Measurements from ENCODE around the gene MND1.
"Not testable (repeated sequence)": the region's sequence is repeated elsewhere in the genome, so short reads cannot be mapped to it uniquely, and the experiment has no call there.

MND1 gene

DNA sequence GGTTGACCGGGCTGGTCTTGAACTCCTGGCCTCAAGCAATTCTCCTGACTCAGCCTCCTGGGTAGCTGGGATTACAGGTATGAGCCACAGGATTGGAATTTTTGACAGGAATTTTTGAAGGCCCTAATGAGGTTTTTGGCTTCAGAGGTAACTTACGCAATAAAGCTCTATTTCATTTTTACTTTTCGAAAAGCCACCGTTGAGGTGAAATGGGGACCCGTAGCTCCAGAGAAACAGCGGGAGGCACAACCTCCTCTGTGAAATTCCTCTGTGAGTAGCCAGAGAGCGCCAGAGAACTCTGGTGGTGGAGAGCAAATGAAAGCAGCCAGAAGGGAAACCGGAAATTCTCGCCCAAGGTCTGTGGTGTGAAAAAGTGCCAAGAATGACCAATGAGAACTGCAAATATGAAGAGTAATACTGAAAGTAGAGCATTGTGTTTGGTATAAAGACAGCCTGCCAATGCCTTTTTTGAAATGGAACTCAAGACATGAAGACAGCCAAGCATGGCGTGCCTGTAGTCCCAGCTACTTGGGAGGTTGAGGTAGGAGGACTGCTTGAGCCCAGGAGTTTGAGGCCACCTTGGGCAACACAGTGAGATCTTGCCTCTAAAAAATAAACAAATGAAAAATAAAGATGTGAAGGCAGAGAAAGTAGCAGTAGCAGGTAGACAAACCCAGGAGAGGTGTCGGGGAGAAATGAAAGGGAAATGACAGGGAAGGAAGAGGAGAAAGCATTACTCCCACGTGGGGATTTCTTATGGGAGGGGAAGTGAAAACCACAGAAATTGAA, 88.7 kb downstream of the MND1 start:
- peak; percentile 100 for FAIRE-seq

DNA sequence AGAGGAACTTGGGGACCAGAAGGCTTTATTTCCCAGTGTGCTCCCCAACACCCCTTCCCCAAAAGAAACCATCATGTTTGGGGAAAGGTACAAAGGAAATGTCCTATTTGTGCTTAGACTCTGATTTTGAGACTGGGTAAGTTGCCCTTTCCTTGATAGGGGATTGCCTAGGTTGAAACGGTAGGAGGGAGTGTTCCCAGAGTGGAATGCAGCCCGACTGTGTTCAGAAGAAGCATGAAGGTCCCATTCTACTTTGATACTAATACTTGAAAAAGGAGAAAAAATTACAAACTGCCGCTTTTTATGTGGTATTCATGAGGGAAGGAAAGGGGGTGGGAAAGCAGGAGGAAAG, 89.2 kb downstream of the MND1 start:
- DNase-seq (ENCODE audit: insufficient read length, low spot score) (no peak), FAIRE-seq (no peak)

More for the DNA sequence above, 88.7 kb downstream of the MND1 start:
- DNase-seq (ENCODE audit: insufficient read length, low spot score): peak; percentile 67

DNA sequence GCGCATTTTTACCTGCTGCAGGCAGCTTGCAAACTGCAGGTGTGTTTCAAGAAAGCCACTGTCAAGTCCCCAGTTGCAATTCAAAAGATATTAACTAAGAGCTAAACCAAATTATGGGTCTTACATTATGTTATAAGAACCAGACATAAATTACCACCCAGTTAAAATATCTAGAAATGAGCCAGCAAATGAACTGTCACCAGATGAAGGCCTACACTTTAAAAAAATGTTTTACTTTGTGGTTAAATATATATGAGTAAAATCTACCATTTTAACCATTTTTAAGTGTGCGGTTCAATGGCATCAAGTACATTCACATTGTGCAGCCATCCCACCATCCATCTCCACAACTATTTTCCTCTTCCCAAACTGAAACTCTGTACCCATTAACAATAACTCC, 89.7 kb downstream of the MND1 start:
- no peak for FAIRE-seq

GRCh38 chr4:153438916-153439756, 94.6 kb downstream of the MND1 start:
- FAIRE-seq: peak; percentile 89

More for the DNA sequence above, 89.7 kb downstream of the MND1 start:
- no peak for DNase-seq (ENCODE audit: insufficient read length, low spot score)

GRCh38 chr4:153439831-153440230, 95.3 kb downstream of the MND1 start:
- FAIRE-seq: peak; percentile 77

More at GRCh38 chr4:153438916-153439756, 94.6 kb downstream of the MND1 start:
- DNase-seq (ENCODE audit: insufficient read length, low spot score): peak; percentile 29

DNA sequence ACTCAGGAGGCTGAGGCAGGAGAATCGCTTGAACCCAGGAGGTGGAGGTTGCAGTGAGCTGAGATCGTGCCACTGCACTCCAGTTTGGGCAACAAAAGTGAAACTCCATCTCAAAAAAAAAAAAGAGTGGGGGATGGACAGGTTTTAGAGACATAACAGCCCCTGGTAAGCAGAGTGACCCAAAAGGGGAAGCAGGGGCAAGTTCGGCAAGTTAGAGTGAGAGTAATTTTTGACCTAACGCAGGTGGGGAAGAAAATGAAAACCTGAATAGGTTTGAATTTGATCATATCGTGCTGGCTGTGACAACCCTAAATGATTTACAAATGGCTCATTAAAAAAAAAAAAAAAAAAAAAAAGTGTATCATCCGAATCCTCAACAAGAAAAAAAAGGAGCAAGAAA, 96.0 kb downstream of the MND1 start:
- DNase-seq (ENCODE audit: insufficient read length, low spot score) (no peak), FAIRE-seq (no peak)

More at GRCh38 chr4:153439831-153440230, 95.3 kb downstream of the MND1 start:
- no peak for DNase-seq (ENCODE audit: insufficient read length, low spot score)

- DNase-seq (ENCODE audit: insufficient read length, low spot score): no peak
- no peak for FAIRE-seq
These were observed 102.9 kb downstream of the MND1 start for GRCh38 chr4:153447175-153447905.

GRCh38 chr4:153448003-153448731, 103.7 kb downstream of the MND1 start:
- FAIRE-seq: no peak

DNA sequence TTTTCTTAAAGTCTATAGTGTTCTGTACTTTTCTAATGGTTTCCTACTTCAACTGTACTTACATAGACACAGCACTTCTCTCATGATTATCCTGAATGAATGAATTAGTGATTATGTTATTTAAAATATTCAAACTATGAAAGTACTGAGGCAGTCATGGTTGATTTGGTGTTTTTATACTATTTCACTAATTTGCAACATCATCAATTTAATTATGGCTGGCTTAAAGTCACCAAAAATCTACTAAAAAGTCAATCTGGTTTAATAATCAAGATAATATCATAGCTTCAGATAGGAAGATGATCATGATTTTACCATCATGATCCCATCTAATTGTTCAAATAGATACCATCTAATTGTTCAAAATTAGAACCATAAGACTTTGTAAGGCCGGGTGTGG, 104.8 kb downstream of the MND1 start:
- FAIRE-seq (no peak), DNase-seq (ENCODE audit: insufficient read length, low spot score) (no peak)

More at GRCh38 chr4:153448003-153448731, 103.7 kb downstream of the MND1 start:
- DNase-seq (ENCODE audit: insufficient read length, low spot score): no peak

DNA sequence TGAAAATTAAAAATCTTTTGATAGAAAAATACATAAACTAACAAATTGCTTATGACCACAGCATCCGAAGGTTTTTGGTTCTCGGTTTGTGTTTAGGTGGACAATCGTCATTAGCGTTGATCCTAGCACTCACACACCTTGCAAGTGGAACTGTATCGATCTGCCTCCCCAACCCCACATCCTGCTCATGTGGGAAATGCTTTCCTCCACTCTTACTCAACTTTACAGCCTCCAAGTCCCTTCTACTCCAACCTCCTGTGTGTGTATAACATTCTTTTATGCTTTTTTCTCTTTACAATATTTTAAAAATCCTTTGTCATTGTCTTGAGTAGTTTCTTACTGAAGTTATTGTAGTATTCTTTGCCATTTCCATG, 106.0 kb downstream of the MND1 start:
- no peak for DNase-seq (ENCODE audit: insufficient read length, low spot score)
- FAIRE-seq: peak; percentile 21

DNA sequence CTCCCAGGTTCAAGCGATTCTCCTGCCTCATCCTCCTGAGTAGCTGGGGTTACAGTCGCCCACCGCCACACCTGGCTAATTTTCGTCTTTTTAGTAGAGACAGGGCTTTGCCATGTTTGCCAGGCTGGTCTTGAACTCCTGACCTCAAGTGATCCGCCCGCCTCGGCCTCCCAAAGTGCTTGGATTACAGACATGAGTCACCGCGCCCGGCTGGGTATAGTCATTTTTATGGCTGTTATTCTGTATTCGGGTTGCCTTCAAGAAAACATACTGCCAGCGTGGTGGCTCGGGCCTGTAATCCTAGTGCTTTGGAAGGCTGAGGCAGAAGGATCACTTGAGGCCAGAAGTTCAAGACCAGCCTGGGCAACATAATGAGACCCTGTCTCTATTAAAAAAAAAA, 106.7 kb downstream of the MND1 start:
- DNase-seq (ENCODE audit: insufficient read length, low spot score); FAIRE-seq: not testable (repeated sequence)

DNA sequence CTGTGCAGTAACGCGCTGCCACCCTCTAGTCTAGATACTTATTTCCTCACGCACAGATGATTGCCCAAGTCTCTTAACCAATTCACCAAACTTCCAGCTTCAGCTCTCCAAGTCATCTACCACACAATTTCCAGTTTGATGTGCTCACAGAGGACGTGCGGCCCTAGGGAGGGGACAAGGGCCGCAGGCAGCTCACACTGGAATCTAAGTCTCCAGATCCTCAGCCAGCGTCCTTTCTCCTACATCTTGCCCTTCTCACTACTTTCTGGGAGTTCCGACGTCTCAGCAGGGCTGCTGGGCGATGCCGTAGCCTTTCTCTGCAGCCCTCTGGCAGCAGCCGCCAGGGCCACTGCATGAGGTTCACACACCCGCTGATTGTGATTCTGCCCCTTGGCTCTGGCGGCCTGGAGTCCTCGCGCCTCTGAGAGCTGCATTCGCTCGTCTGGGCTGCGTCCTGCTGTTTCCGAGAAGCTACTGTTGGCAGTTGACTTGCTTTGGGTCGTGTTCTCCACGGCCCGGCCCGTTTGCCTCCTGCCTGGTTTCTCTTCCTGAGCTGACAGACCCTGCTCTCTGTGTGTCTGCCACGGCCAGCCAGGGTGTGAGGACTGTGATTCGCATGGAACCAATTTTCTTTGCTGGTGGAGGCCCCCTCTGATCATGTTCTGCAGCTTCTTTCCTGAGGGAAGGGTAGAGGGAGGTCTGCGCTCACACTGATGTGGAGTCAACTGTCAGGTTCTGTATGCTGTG, 107.6 kb downstream of the MND1 start:
- FAIRE-seq: no peak
- DNase-seq (ENCODE audit: insufficient read length, low spot score): no peak

GRCh38 chr4:153452658-153453378, 108.3 kb downstream of the MND1 start:
- DNase-seq (ENCODE audit: insufficient read length, low spot score): no peak
- FAIRE-seq: no peak

GRCh38 chr4:153453402-153453801, 108.9 kb downstream of the MND1 start:
- DNase-seq (ENCODE audit: insufficient read length, low spot score): no peak
- FAIRE-seq: no peak

DNA sequence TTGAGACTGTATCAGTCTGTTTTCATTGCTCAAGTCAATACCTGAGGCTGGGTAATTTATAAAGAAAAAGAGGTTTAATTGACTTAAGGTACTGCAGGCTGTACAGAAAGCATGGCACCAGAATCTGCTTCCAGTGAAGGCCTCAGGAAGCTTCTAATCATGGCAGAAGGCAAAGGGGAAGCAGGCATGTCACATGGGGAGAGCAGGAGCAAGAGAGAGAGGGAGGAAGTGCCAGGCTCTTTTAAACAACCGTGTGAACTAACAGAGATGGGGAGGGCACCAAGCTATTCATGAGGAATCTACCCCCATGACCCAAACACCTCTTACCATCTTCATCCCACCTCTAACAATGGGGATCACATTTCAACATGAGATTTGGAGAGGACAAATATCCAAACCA, 114.5 kb downstream of the MND1 start:
- DNase-seq (ENCODE audit: insufficient read length, low spot score): no peak

GRCh38 chr4:153461549-153461948, 117.1 kb downstream of the MND1 start:
- not testable (repeated sequence) for FAIRE-seq; DNase-seq (ENCODE audit: insufficient read length, low spot score)

More for the DNA sequence above, 114.5 kb downstream of the MND1 start:
- FAIRE-seq: no peak

GRCh38 chr4:153464068-153464467, 119.6 kb downstream of the MND1 start:
- FAIRE-seq (no peak), DNase-seq (ENCODE audit: insufficient read length, low spot score) (no peak)
